OCI-LY7 (cell line): ENCODE results near the gene RAB17. TPM values are rescaled to one million over a fixed set of nuclear protein-coding genes. Genes with fewer than 3 reads are reported as not detected.

ENCODE experiments used
- BruUV-seq: library from RNA; stranded (reverse); fragments of 400-500 nt; replicated peaks from 2 replicates; lab custom pipeline; 2021; lab: Mats Ljungman, UMichigan
- CTCF ChIA-PET: fragments of 300-600 bp; sonication (Branson Sonifier 250); formaldehyde crosslinking; loops from one replicate; lab custom pipeline; 2022; ENCODE audit warnings: antibody characterized with exemption; ENCODE audit not compliant: unreplicated experiment; lab: Charles Lee
- POLR2A ChIA-PET: fragments of 300-600 bp; sonication (Branson Sonifier 250); formaldehyde crosslinking; loops from one replicate; lab custom pipeline; 2022; ENCODE audit warnings: antibody characterized with exemption; lab: Charles Lee
- DNase-seq: peaks from one replicate; pipeline ENCODE4 v3.0.0-alpha.2; 2015; ENCODE audit warnings: low spot score
- H2AFZ ChIP-seq: fragments of 200-600 bp; sonication (generic), shearing (Covaris generic); 2 replicates; pipeline ENCODE4 v1.6.1; 2014; ENCODE audit warnings: mild to moderate bottlenecking, antibody characterized with exemption, low read length, moderate library complexity
- H3K27ac ChIP-seq: fragments of 200-600 bp; sonication (generic); 2 replicates; pipeline ENCODE4 v1.5.1; 2014; ENCODE audit warnings: mixed run types, low read depth, mild to moderate bottlenecking, moderate library complexity, low read length, inconsistent platforms; ENCODE audit not compliant: poor library complexity, severe bottlenecking
- H3K36me3 ChIP-seq: fragments of 200-600 bp; sonication (generic); 2 replicates; pipeline ENCODE4 v1.6.1; 2014; ENCODE audit warnings: mild to moderate bottlenecking, antibody characterized with exemption, low read length, moderate library complexity, mixed read lengths; ENCODE audit not compliant: insufficient read depth
- H3K4me1 ChIP-seq: fragments of 200-600 bp; sonication (generic); 2 replicates; pipeline ENCODE4 v1.5.1; 2014; ENCODE audit warnings: mild to moderate bottlenecking, low read length; ENCODE audit not compliant: insufficient read depth, poor library complexity, severe bottlenecking
- H3K4me2 ChIP-seq: fragments of 200-600 bp; sonication (generic); 2 replicates; pipeline ENCODE4 v1.6.1; 2014; ENCODE audit warnings: mild to moderate bottlenecking, low read length
- H3K4me3 ChIP-seq: fragments of 200-600 bp; sonication (generic); 2 replicates; pipeline ENCODE4 v1.5.1; 2014; ENCODE audit warnings: mild to moderate bottlenecking, low read depth, low read length; ENCODE audit not compliant: poor library complexity, severe bottlenecking
- H3K79me2 ChIP-seq: fragments of 200-600 bp; sonication (generic); 2 replicates; pipeline ENCODE4 v1.6.1; 2016; ENCODE audit warnings: low read depth, mild to moderate bottlenecking, low read length, moderate library complexity, mixed read lengths; ENCODE audit not compliant: insufficient read depth
- H3K9me2 ChIP-seq: fragments of 200-600 bp; sonication (generic); 2 replicates; pipeline ENCODE4 v1.6.1; 2016; ENCODE audit warnings: mild to moderate bottlenecking, low read length, mixed read lengths; ENCODE audit not compliant: insufficient read depth
- H3K9me3 ChIP-seq: fragments of 200-600 bp; sonication (generic); 2 replicates; pipeline ENCODE4 v1.6.1; 2014; ENCODE audit warnings: mild to moderate bottlenecking, mixed run types, low read length, mixed read lengths
- H4K20me1 ChIP-seq: fragments of 200-600 bp; sonication (generic); 2 replicates; pipeline ENCODE4 v1.6.1; 2014; ENCODE audit warnings: mild to moderate bottlenecking, antibody characterized with exemption, low read length, moderate library complexity, mixed read lengths; ENCODE audit not compliant: insufficient read depth
- EZH2phosphoT487 ChIP-seq: fragments of 200-600 bp; sonication (generic); IDR thresholded peaks from 2 replicates; pipeline ENCODE4 v1.6.1; 2018; ENCODE audit warnings: low read depth, borderline replicate concordance, mild to moderate bottlenecking, mixed run types, antibody characterized with exemption, low read length, moderate library complexity, mixed read lengths
- intact Hi-C: fragments of 100-400 bp; cut with micrococcal nuclease; formaldehyde crosslinking; loops from one replicate; pipeline ENCODE4 v1.10.0; 2022; ENCODE audit not compliant: unreplicated experiment
- total RNA-seq, 2 experiments: library from RNA; depleted of rRNA in 1 of 2; stranded (reverse); fragments of >200 nt in 1 of 2; shearing (Covaris generic) in 1 of 2; gene quantifications; 2 replicates each; pipeline ENCODE4 v1.2.3, GENCODE V29; 2014 to 2022
- TF ChIP-seq, protein P1 (sequence below): fragments of 200-600 bp; sonication (generic); conservative IDR thresholded peaks from 2 replicates; pipeline ENCODE4 v1.5.1; 2014; ENCODE audit warnings: mild to moderate bottlenecking, antibody characterized with exemption, low read length, moderate library complexity, mixed read lengths

RAB17 gene
- total RNA-seq, 2 experiments from 2014 or later, result not detected

DNA sequence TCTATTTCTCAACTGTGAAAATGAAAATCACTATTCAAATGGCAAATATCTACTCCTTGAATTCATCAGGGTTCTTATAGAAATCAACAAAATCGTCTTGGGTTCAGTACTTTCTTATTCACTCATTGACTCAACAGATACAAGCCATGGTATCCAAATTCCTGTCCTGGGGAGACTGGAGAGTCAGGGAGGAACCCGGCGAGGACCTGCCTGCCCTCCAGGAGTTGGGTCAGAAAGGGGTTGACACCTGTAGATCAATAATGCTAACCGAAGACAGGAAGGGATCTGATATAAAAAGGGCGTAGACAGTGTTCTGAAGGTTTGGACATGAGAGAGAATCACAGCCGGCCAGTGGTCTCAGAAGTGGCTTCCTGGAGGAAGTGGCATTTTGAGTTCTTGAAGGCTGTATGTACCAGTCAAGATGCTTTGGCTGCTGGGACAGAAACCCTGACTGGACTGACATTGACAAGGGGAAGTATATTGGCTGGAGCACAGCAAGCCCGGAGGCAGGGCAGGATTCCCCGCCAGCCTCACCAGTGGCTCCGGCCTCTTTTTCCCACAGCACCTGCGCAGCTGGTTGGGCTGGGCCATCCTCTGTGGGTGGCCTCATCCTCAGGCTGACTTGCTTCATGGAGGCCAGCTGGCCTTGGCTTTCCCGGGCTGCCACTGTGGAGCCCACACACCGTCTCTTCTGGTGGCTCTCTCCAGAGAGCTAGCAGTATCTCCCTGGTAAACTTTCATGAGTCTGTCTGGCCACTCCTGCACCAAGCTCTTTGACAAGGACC is 39.9 kb upstream of the RAB17 start:
- intact Hi-C loops, result no loop called here
- Histone ChIP-seq H3K27ac (no peak overlapping the region), H3K9me3 (peaks cover 6% of the 10 kb centered on the region; the same call in 1 of the 2 replicates), H3K36me3 (no peaks in the 10 kb centered on the region), H4K20me1 (no peaks in the 10 kb centered on the region), H2AFZ (no peak overlapping the region), H3K4me1 (peaks cover 29% of the 10 kb centered on the region), H3K9me2 (no peaks in the 10 kb centered on the region), H3K79me2 (no peaks in the 10 kb centered on the region), H3K4me2 (peak overlapping the region; percentile 47), H3K4me3 (no peak overlapping the region)
- no peak for DNase-seq
- POLR2A ChIA-PET, result interaction anchor here (1.1 kb wide), 1 partner anchor 100 kb away, joined by 6 read pairs; no protein-coding TSS in a partner anchor
- CTCF ChIA-PET, result no interaction called here
- no TSS peak for BruUV-seq
- TF ChIP-seq EZH2phosphoT487, result no peak
- TF ChIP-seq, protein P1, sequence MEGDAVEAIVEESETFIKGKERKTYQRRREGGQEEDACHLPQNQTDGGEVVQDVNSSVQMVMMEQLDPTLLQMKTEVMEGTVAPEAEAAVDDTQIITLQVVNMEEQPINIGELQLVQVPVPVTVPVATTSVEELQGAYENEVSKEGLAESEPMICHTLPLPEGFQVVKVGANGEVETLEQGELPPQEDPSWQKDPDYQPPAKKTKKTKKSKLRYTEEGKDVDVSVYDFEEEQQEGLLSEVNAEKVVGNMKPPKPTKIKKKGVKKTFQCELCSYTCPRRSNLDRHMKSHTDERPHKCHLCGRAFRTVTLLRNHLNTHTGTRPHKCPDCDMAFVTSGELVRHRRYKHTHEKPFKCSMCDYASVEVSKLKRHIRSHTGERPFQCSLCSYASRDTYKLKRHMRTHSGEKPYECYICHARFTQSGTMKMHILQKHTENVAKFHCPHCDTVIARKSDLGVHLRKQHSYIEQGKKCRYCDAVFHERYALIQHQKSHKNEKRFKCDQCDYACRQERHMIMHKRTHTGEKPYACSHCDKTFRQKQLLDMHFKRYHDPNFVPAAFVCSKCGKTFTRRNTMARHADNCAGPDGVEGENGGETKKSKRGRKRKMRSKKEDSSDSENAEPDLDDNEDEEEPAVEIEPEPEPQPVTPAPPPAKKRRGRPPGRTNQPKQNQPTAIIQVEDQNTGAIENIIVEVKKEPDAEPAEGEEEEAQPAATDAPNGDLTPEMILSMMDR, result no peak

DNA sequence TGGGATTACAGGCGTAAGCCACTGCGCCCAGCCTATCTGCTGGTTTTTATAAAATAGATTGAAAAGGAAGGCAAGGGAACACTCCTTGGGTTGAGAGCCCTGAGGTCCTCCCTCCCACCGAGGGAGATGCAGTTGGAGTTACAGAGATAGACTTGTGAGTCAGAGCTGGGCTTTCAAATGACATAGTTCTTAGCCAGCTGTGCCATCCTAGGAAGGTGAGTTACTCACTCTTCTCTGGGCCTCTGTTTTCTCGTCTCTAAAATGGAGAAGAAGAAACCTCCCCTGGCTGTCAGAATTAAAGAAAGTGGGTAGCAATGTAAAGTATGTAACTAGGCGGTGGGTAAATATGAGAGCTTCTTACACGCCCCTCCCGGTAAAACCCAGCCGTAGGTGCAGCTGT is 39.2 kb upstream of the RAB17 start:
- Histone ChIP-seq H3K4me1 (peaks cover 32% of the 10 kb centered on the region), H3K27ac (no peak overlapping the region), H4K20me1 (no peaks in the 10 kb centered on the region), H3K79me2 (no peaks in the 10 kb centered on the region), H2AFZ (no peak overlapping the region), H3K4me3 (no peak overlapping the region), H3K36me3 (no peaks in the 10 kb centered on the region), H3K9me2 (no peaks in the 10 kb centered on the region), H3K9me3 (peaks cover 2% of the 10 kb centered on the region; the same call in 1 of the 2 replicates), H3K4me2 (no peak overlapping the region)
- no peak for TF ChIP-seq EZH2phosphoT487
- TF ChIP-seq, protein P1, result no peak
- BruUV-seq, result no TSS peak
- ChIA-PET CTCF (no interaction called here), POLR2A (interaction anchor here (1.1 kb wide), 1 partner anchor 101 kb away, joined by 6 read pairs; no protein-coding TSS in a partner anchor)
- intact Hi-C loops, result loop anchor here (10.0 kb wide), 1 partner anchor 145 kb away; no protein-coding TSS in a partner anchor
- no peak for DNase-seq

DNA sequence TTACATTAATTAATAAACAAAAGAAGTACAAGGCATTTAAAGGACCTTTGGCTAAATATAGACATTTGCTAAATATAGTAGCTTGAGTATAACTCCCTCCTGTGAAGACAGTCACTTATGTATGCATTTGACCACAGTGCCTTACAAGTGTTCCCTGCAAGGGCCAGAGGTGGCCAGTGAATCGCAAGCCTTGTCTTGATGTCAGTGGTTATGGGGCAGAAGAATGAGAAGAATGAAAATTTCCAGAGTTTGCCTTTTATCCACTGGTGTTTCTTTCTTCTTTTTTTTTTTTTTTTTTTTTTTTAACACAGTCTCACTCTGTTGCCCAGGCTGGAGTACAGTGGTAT is 38.6 kb upstream of the RAB17 start:
- intact Hi-C loops, result loop anchor here (10.0 kb wide), 1 partner anchor 146 kb away; no protein-coding TSS in a partner anchor
- no peak for TF ChIP-seq EZH2phosphoT487
- TF ChIP-seq, protein P1, result no peak
- Histone ChIP-seq H3K9me3 (no peaks in the 10 kb centered on the region), H3K4me2 (no peak overlapping the region), H2AFZ (no peak overlapping the region), H3K27ac (no peak overlapping the region), H3K4me3 (no peak overlapping the region), H4K20me1 (no peaks in the 10 kb centered on the region), H3K9me2 (no peaks in the 10 kb centered on the region), H3K4me1 (peaks cover 32% of the 10 kb centered on the region), H3K36me3 (no peaks in the 10 kb centered on the region), H3K79me2 (no peaks in the 10 kb centered on the region)
- POLR2A ChIA-PET, result interaction anchor here (0.7 to 1.1 kb wide), 2 partner anchors 43 to 101 kb away, joined by 5 to 6 read pairs; no protein-coding TSS in a partner anchor
- CTCF ChIA-PET, result no interaction called here
- no peak for DNase-seq
- no TSS peak for BruUV-seq
